Erythroblast (primary cell): ENCODE results near the gene TSTD1.
"Not testable (repeated sequence)": the region's sequence is repeated elsewhere in the genome, so short reads cannot be mapped to it uniquely, and the experiment has no call there.

Experiments used
- DNase-seq, 2 experiments: peaks; one replicate each; lab custom pipeline; 2025; lab: John Stamatoyannopoulos, UW
- GATA1 ChIP-seq: IDR thresholded peaks from 2 replicates; pipeline ENCODE4 v1.6.1; 2011; ENCODE audit warnings: low read depth, mild to moderate bottlenecking, control low read depth, low read length, moderate library complexity
- POLR2A ChIP-seq: IDR thresholded peaks from 2 replicates; pipeline ENCODE4 v1.6.1; 2011; ENCODE audit warnings: mild to moderate bottlenecking, low read length

TSTD1 gene

DNA sequence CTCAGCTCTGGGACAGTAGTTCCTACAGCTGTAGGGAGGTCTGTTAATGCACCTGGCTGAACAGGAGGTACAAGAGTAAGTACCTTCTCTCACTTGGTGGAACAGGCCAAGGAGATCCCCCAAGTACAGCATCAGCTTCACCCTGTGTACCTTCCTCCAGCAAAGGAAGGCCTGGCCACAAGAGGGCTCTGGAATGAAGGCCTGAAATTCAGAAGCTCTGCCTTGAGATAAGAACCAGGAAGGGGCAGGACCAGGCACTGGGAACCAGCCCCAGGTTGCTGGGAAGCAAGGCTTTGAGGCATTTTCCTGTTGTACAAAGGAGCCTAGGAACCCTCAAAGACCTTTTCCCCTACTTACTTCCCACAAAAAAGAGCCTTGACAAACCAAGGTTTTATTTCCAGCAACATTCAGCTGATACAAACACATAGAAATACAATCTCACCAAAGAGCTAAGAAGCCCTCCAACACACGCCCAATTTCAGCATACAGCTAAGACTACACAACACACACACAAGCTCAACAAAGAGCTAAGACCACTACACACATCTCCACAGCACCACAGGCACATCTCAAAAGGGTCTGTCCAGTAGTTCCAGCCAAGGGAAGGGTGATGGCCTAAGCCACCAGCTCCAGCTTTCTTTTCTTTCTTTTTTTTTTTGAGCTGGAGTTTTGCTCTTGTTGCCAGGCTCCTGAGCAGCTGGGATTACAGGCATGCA lies 41.3 kb downstream of the TSTD1 start:
- no peak for TF ChIP-seq POLR2A
- TF ChIP-seq GATA1, result no peak
- peak; percentile 76 to 84 for DNase-seq

DNA sequence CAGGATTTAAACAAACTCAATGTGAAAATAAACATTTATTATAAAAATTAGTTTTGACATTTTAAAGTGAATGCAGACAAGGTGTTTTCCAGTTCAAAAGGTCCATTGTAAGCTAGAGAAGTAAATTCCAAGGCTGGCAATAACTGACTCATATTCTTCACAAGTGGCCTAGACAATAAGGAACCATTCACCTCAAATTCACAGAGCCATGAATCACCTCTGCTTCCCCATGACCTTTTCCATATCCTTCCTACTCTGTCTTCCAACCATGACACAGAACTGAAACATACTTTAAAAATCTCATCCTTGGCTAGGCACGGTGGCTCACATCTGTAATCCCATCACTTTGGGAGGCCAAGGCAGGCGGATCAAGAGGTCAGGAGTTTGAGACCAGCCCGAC lies 42.6 kb downstream of the TSTD1 start:
- no peak for DNase-seq
- no peak for TF ChIP-seq POLR2A
- no peak for TF ChIP-seq GATA1

DNA sequence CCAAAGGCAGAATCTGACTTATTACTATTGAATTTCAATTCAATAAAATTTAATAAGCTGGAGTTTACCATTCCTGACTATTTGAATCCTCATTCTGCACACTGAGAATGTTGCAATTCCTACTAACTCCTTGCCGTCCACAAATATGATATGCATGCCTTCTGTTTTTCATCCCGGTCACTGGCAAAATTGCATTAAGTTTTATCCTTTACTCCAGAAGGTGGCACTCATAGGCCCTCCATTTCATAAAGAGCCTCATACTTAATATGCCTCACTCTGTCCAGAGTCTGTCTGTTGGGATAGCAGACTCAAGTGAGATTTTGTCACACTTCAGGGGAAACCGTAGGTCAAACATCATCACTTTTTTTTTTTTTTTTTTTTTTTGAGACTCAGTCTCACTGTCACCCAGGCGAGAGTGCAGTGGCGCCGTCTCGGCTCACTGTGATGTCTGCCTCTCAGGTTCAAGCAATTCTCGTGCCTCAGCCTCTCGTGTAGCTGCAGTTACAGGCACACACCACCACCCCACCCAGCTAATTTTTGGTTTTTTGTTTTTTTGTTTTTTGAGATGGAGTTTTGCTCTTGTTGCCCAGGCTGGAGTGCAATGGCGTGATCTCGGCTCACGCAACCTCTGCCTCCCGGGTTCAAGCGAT lies 45.1 kb downstream of the TSTD1 start:
- DNase-seq, result peak; percentile 31 to 51
- no peak for TF ChIP-seq POLR2A
- TF ChIP-seq GATA1, result no peak

- DNase-seq, result not testable (repeated sequence)
These were observed 46.7 kb downstream of the TSTD1 start for GRCh38 chr1:160992036-160992435.
